NB4 (cell line): Measurements from ENCODE around the gene NLRP8.

Experiments used
- DNase-seq: peaks from one replicate; pipeline ENCODE4 v3.0.0; 2010; ENCODE audit warnings: low read depth
- H3K4me3 ChIP-seq: one replicate; pipeline ENCODE4 v1.5.1; 2011; ENCODE audit warnings: mild to moderate bottlenecking, low read depth, low read length, moderate library complexity
- MYC ChIP-seq: IDR thresholded peaks from 2 replicates; pipeline ENCODE4 v1.6.1; 2011; ENCODE audit warnings: low read depth, low read length
- POLR2A ChIP-seq: IDR thresholded peaks from 2 replicates; pipeline ENCODE4 v1.6.1; 2011; ENCODE audit warnings: mild to moderate bottlenecking; ENCODE audit not compliant: insufficient read length; ENCODE audit errors: extremely low read depth
- TF ChIP-seq, protein P1 (sequence below): IDR thresholded peaks from 2 replicates; pipeline ENCODE4 v1.6.1; 2011; ENCODE audit warnings: low read depth, low read length
- TF ChIP-seq, protein P2 (sequence below): IDR thresholded peaks from one replicate; pipeline ENCODE4 v1.5.1; 2012; ENCODE audit warnings: low read depth, low read length

Gene NLRP8

DNA sequence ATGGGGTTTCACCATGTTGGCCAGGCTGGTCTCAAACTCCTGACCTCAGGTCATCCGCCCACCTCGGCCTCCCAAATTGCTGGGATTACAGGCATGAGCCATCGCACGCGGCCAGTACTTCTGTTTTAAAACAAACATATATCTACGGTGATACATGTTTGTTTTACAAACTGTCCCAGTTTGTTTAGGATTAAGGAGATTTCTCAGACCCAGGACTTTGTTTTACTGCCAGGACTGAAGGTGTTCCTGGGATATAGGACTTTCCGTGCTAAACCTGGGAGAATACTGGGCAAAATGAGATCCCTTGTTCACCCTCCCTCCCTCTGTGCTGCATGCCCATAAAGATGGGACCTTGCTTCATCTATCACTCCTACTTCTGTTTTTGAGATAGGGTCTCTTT lies 8.8 kb downstream of the NLRP8 start:
- H3K4me3 ChIP-seq = no peak overlapping the region
- no peak for TF ChIP-seq POLR2A
- DNase-seq = no peak

GRCh38 chr19:55958356-55958755 lies 10.7 kb downstream of the NLRP8 start:
- no peak overlapping the region for H3K4me3 ChIP-seq
- peak; percentile 16 for DNase-seq
- TF ChIP-seq POLR2A (no peak), MYC (no peak)
- TF ChIP-seq, protein P1, sequence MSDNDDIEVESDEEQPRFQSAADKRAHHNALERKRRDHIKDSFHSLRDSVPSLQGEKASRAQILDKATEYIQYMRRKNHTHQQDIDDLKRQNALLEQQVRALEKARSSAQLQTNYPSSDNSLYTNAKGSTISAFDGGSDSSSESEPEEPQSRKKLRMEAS = no peak
- TF ChIP-seq, protein P2, sequence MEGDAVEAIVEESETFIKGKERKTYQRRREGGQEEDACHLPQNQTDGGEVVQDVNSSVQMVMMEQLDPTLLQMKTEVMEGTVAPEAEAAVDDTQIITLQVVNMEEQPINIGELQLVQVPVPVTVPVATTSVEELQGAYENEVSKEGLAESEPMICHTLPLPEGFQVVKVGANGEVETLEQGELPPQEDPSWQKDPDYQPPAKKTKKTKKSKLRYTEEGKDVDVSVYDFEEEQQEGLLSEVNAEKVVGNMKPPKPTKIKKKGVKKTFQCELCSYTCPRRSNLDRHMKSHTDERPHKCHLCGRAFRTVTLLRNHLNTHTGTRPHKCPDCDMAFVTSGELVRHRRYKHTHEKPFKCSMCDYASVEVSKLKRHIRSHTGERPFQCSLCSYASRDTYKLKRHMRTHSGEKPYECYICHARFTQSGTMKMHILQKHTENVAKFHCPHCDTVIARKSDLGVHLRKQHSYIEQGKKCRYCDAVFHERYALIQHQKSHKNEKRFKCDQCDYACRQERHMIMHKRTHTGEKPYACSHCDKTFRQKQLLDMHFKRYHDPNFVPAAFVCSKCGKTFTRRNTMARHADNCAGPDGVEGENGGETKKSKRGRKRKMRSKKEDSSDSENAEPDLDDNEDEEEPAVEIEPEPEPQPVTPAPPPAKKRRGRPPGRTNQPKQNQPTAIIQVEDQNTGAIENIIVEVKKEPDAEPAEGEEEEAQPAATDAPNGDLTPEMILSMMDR = no peak

DNA sequence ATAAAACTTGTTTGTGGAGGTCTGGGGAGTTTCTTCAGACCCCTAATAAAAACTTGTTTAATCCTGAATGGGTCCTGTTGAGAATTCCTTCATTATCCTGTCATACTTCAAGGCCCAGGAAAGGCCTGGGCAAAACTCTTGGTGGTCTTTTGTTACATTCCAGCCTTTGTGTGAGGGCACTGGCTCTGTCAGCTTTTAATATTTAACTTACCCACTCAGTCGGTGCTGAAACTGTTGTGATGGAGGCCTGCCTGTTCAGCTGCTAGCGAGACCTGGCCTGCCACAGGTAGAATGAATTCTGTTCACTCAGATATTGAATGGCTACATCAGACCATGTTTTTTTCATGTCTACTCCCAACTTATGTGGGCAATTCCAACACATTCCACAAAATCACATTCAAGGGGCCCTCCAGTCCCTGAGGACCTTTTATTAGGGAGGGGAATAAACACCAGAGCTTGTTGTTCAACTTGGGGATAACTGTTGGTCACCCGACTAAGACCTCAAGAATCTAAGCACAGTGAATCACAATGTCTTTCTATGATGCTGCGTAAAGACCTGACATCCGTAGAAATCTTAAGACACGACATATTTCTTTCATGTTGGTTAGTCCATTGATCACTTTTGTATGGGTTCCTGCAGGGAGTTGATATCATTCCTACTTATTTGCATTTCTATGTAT lies 12.5 kb downstream of the NLRP8 start:
- DNase-seq = no peak
- no peak overlapping the region for H3K4me3 ChIP-seq
- TF ChIP-seq MYC (no peak), POLR2A (no peak)
- TF ChIP-seq, protein P1 = no peak
- TF ChIP-seq, protein P2 = no peak

DNA sequence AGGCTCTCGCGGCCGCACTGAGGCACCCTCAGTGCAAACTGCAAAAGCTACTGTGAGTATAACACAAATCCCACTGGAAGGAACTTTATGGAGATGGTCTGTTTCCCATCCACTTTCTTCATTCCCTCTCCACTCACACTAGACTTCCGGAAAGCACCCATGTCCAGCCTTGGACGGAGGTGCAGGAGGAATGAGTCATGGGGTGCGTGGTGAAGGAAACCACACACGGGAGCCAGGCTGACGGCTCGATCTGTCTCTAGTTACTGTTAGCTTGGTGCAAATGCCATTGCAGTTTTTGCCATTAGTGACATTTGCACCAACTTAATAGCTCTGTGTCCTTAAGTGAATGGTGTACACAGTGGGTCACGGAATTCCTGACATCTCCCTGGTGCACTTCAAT lies 14.6 kb downstream of the NLRP8 start:
- DNase-seq = no peak
- H3K4me3 ChIP-seq = no peak overlapping the region
- TF ChIP-seq, protein P1 = no peak
- TF ChIP-seq, protein P2 = no peak
- TF ChIP-seq POLR2A (no peak), MYC (no peak)

DNA sequence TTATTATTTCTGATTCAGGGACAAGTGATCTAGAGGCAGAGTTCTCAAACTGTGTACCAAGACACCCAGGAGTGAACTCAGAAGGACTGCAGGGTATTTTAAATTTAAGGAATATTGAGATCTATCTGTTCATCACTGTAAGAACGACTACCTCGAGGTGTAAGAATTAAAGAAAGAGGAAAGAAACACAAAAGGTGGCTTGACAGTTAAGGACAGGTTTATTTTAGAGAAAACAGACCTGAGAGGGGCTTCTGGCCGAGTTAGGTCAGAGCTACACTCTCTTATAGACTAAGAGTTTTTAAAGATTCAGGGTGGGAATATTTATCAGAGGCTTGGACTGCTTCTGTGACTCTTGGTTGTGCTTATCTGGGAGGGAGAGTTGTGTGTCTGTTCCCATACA lies 26.4 kb downstream of the NLRP8 start:
- no peak for DNase-seq
- no peak overlapping the region for H3K4me3 ChIP-seq
- TF ChIP-seq, protein P1 = no peak
- TF ChIP-seq MYC (no peak), POLR2A (no peak)

DNA sequence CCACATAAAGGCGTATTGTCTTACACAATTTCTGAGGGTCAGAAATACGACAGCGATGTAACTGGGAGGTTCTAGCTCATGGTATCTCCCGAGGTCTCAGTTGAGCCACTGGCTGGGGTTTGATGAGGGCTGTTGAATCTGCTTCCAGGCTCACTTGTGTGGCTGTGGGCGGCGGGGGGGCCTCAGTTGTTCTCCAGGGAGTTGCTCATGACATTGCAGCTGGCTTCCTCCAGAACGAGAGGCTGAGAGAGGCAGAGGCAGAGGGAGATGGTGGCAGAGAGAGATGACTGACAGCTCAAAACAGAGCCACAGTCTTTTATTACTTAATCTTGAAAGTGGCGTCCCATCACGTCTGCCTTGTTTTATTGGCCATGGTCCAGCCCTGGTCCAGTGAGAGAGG lies 32.8 kb downstream of the NLRP8 start:
- TF ChIP-seq MYC (no peak), POLR2A (no peak)
- TF ChIP-seq, protein P2 = no peak
- TF ChIP-seq, protein P1 = no peak
- no peak for DNase-seq
- no peak overlapping the region for H3K4me3 ChIP-seq

GRCh38 chr19:55985254-55985653 lies 37.6 kb downstream of the NLRP8 start:
- H3K4me3 ChIP-seq = no peak overlapping the region
- no peak for DNase-seq
- TF ChIP-seq MYC (no peak), POLR2A (no peak)
- TF ChIP-seq, protein P1 = no peak
- TF ChIP-seq, protein P2 = no peak
